NCI-H2196 treated with DMSO at 0.1 percent for 48 hours (cell line): ENCODE measurements around the gene MMP2.

Experiments
- DNase-seq: peaks from one replicate; lab custom pipeline; 2025; ENCODE audit not compliant: unreplicated experiment; lab: John Stamatoyannopoulos, UW

Gene MMP2

DNA sequence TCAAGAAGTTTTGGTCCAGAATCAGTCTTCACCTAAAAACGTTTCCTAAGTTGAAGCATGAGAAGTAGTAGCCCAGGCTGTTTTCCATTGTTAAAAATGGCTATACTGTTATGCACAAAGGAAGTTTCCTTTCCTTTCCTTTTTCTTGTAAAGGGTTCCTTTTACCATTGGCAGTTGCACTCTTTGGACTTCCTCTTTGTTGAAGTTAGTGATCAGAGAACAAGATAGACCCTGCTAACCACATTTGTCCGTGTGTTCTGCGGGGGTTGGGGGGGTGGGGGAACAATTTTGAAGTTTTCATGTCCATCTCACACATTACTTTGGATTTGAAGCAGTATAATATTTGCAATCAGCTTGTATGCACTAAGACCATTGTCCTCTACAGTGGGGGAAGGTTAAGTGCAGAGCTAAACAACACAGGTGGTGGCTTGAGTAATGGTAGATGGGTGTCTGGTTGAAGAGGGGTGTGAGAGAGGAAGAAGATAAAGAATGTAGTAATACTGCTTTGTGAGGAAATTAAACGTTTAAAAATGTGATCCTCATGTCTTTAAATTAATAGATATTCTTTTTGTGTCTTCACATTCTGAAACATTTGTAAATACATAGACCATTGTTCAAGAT, 31.3 kb downstream of the MMP2 start:
- DNase-seq = no peak

DNA sequence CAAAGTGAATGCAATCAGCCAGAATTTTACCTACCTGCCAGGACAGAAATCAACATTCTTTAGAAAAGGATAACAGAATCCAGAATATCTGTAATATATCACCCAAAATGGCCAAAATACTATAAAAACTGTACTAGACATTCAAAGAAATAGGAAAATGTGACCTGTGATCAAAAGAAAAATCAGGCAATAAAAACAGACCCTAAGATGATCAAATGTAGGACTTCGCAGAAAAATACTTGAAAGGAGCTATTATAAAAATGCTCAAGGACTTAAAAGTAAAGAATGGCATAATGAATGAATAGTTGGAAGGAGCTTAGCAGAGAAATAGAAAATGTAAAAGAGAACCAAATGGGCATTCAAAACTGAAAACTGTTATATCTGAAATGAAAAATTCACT, 33.9 kb downstream of the MMP2 start:
- no peak for DNase-seq

DNA sequence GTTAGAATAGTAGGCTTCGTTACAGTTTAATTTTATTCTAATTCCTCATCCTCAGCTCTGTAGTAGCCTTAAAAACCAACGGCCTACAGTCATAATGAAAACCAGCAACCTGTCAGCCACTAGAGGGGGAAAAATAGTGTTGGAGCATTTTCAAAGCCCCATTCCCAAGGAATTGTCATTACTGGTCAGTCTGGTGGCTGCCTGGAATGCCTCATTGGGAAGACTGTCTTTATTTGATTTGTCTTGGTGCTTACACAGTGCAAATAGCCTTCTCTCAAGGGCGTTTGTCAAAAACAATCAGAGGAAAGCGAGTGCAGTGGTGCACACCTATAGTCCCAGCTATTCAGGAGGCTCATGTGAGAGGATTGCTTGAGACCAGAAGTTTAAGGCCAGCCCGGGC, 34.6 kb downstream of the MMP2 start:
- DNase-seq = no peak

DNA sequence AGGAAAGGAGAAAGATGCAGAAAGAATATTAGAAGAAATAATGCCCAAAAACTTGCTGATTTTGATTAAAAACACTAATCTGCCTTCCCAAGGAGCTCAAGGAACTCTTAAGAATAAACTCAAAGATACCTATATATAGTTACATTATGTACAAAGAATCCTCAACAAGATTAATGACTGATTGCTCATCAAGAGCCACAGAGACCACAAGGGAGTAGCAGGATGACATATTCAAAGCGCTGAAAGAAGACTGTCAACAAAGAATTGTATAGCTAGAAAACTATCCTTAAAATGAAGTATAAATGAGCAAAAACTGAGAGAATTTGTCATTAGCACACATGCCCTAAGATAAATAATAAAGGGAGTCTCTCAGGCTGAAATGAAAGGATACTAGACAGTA, 36.1 kb downstream of the MMP2 start:
- DNase-seq = no peak

DNA sequence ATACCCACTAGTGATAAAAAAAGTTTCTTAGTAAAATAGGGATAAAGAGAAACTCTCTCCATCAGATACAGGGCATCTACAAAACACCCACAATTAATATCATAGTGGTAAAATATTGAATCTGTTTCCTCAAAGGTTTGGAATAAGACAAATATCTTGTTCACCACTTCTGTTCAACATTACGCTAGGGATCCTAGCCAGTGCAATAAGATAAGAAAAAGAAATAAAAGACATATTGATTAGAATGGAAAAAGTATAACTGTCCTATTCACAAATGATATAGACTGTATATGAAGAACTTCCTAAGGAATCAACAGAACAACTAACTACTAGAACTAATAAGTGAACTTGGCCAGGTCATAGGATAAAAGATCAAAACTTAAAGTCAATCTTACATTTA, 42.8 kb downstream of the MMP2 start:
- no peak for DNase-seq

DNA sequence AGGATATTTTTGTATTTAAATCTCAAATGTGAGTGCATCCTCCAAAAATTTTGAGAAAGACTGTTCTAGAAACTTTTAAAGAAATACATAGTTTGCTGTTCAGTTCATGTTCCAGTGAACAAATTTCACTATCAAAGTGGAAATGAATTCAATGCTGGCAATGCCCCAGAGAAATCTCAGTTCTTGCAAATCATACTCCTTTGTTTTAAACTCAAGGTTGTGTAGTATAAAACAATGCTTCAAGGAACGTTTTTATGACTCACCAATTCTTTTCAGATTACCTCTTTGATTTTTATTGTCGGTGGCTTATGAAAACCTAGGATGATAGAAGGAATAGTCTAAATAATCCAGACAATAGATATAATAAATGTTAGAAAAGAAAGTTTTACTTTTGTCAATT, 47.4 kb downstream of the MMP2 start:
- DNase-seq = no peak

DNA sequence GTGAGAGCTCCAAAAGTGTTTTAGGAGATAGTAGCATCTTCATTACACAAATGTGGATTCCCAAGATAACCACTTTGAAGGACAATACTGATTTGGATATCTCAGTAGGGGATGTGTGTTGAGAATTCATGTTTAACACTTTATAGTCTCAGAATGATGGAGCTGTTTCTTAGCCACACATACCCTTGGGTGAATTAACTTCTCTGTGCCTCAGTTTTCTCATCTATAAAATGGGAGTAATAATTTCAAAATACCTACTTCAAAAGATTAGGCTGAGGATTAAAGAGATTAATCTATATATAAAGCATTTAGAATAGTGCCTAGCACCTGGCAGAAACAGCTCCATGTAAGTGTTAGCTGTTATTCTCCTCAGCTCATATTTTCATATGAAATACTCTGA, 48.9 kb downstream of the MMP2 start:
- no peak for DNase-seq

DNA sequence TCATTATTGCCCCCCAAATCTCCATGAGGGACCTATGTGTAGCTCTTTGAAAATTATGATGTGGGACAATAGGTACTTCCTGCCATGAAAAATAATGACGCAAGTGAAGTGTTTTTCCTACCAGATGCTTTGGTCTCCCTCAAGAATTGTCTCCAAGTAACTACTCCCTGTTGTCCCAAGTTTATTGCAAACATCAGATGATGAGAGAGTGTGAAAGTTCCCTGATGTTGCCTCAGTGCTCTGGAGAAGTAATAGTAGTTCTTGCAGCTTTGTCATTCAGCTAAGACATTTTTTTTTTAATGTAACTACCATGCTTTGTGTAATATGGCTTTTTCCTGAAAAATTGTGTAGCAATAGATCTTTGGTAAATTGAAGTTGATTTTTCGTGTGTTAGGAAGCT, 50.0 kb downstream of the MMP2 start:
- no peak for DNase-seq

DNA sequence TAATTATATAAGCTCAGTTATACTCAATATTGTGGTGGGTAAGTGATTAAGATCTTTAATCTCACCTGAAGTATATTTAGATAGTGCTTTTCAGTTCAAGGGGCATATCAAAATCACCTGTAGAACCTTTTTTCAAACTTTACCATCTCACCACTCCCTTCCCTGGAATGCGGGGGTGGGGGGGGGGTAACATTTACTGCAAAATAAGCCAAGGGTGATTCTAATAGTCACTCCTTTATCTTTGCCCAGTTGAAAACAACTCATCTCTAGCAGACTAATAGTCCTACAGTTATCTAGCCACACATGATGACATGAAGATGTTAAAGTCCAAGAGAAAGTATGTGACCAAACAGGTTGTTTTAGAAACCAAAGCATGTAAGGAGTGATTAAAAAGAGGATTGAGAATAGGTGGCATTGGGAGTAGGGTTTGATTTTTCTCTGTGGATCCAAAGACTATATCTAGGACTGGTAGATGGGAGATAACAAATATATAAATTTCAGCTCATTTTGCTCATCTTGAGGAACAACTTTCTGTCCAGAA, 51.4 kb downstream of the MMP2 start:
- no peak for DNase-seq

DNA sequence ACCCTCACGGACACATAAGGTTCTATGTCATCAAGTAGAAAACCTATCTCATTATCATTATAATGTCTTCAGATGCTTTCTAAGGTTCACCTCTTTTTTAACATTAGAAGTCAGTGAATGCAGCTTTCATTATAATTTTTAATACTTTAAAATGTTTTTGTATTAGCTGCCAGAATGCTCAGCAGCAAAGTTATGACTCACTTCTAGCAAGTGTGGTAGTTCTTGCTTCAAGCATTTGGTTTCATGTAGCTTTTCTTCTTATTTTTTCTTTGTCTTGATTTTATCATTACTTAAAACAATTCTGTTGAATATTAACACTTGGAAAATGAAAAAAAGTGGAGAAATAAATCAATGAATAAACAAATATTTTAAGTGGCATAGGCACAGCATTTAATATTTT, 53.2 kb downstream of the MMP2 start:
- DNase-seq = no peak

DNA sequence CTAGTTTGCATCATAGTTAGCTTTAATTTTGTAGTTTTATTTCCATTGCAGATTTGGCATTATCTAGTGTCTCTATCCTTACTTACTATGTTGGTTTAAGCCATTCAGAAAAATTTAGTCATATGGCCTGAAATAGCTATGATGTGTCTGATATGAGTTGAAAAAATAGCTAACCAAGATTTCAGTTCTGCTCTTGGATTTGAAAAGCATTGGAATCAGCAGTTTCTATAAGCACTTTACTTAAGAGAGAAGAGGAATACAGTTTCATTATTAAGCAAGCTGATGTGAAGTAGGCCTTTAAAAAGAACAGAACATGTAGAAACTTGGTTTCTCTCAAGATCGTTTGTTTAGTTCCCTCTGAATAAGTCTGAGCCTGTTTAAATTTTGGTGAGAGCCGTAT, 55.8 kb downstream of the MMP2 start:
- DNase-seq = no peak

DNA sequence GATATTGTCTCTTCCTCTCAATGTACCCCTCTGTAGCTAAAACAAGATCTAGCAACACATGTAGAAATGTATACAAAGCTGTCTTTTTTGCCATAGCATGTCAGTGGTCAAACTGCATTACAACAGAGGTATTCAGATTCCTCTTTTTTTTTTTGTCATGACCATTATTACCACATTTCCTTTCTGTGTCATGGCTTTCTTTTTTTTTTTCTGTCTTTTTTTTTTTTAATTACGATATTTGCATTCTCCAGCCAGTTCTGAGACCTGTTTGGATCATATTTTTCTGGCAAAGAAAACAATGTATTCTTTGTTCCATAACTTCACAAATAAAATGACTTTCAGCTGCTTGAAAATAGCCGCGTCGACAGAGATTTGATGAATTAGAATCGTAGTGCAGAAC, 60.1 kb downstream of the MMP2 start:
- DNase-seq = no peak

DNA sequence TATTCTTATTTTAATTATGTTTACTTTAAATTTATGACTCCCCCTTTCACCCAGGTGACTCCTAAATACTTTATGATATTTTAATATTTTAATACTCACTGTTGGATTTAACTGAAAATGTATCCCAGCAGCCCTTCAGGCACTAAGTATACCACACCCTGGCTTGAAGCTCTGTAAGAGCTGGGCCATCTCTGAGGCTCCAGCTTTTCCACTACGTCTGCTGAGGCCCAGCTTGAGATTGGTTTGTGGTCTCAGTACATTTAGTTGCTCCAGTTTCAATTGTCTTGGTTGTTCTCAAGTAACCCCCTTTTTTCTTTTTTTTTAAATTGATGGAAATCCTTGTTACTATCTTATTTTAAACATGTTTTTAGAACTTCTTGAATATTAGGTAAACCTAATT, 60.5 kb downstream of the MMP2 start:
- DNase-seq = no peak

DNA sequence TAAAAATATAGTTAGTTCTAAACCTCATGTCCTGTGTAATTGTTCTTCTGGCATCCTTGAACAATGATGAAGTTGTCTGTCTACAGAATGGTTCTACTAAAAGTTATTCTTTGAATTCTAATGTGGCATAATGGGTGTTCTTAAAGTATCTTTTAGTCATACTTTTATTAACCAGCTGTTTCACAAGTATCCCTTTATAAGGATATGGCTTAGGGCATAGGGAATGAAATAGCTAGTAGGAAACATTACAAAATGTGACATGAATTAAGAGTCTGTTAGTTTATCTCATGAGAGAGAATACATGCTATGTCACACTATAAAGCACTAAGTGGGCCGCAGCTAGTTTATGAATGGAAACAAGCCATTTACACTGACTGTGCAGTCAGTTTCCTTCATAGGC, 61.2 kb downstream of the MMP2 start:
- no peak for DNase-seq

DNA sequence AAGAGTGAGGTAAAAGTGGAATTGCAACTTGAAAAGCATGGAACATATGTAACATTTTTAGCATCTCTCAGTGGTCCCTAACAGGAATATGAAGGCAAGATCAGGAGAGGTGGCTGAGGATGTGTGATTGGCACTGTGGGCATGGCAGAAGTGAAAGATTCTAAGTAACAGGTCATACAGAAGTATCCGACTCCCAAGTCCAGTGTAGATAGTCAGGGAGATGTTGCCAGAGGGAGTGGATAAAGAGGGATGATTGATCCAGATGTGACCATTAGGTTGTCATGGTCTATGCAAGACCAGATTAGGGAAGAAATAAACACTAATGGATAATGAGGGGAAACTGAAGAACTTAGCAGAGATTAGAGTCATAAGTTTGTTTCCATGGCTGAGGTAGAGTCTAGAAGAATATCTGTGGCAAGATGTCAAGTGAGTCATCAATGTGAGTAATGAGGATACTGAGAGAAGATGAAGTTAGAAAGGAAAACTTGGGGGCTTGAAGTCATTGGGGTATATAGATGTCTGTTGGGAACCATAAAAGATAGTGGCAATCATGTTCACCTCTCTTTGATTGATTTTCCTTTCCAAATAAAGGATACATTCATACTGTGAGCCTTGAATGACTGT, 63.6 kb downstream of the MMP2 start:
- no peak for DNase-seq

DNA sequence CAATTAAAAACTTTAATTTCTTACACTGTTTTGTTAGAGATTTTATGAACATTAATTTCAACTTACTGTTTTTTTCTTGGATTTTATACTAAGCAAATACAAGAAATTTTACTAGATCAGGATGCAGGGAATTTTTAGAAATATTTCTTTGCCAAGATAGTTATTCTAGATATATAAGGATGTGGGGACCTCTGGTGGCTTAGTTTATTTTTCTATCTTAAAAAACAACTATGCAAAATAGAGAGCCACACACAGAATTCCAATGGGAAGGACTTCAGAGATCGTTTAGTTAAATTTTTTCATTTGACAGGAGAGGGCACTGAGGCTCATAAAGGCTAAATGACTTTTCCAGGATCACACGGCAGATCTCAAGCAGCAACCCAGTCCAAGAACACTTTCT, 64.5 kb downstream of the MMP2 start:
- no peak for DNase-seq

DNA sequence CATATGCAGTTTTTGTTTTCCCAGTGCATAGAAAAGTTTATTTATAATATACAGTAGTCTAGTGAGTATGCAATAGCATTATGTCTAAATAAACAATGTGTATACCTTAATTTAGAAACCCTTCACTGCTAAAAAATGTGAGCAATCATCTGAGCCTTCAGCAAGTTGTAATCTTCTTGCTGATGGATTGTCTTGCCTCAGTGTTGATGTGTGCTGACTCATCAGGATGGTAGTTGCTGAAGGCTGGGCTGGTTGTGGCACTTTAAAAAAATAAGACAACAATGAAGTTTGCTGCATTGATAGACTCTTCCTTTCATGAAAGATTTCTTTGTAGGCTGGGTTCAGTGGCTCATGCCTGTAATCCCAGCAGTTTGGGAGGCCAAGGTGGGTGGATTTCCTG, 73.6 kb downstream of the MMP2 start:
- DNase-seq = no peak

DNA sequence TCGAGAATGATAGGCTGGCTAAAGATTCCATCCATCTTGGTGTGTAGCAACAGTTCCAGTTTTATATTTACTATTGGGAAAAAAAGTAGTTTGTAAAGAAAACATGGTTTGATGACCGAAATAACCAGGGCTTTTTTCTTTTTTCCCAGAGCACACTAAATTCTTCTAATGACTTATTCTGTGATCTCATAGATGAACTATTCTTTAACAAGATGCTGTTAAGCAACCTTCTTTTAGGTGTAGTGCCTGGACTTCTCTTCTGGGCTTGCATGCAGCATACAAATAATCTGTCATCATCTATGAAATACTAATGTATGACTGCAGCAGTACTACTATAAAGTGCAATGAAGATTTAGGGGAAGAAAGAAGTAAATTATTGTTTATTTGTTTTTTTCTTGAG, 76.4 kb downstream of the MMP2 start:
- DNase-seq = no peak
